Endothelial cell of hepatic sinusoid (primary cell): ENCODE results near the gene TIMM9.
"Not testable (repeated sequence)": the region's sequence is repeated elsewhere in the genome, so short reads cannot be mapped to it uniquely, and the experiment has no call there.

ENCODE experiments used
- in situ Hi-C: cut with HindIII; loops from 2 replicates; pipeline ENCODE4 v1.10.0; 2017; ENCODE audit warnings: low sequenced_read_pairs

Gene TIMM9, protein sequence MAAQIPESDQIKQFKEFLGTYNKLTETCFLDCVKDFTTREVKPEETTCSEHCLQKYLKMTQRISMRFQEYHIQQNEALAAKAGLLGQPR

DNA sequence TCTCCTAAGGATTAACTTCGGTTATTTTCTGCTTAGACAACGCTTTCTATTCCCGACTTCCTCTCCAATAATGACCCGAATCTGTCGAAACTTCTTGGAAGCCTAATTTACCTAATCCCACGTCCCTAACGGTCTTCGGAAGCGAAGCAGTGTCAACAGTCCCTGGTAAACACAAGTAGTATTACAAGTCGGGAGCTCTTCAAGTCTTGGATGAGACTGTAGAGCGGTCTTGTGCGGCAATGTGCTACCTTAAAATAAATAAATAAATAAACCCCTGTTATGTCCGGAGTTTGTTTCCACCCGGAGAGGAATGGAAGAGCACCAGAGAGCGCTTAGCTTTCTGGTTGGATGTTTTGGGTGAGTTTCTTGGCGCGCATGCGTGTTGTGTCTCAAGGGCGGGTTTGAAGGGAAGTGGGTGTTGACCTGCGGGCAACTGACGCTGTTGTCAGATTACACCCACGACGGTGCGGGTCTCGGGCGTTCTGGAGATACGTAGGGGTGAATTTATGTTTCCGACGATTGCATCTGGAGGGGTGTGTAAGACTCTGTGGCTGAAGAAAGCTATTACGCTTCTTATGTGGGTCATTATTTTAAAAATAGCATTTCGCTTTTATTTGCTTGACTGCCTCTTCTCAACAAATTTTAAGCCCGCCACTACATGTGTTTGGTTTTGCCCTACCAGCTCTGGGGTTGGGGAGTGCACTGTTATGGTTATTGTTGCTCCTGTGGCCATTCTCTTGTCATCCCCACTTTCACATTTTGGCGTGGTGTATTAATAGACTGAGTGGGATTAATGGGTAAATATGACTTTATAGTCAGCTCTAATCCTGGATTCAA is at the start of gene TIMM9, which contains the start of gene KIAA0586:
Gene TIMM9 (minus strand): TSS at position 251 of the 837 bp plus-strand sequence. CDS start 15,586 bp downstream, outside the sequence.
Gene KIAA0586 (plus strand): TSS at position 439 of the 837 bp plus-strand sequence. CDS start 546 bp downstream, outside the sequence.
- in situ Hi-C loops = no loop called here

DNA sequence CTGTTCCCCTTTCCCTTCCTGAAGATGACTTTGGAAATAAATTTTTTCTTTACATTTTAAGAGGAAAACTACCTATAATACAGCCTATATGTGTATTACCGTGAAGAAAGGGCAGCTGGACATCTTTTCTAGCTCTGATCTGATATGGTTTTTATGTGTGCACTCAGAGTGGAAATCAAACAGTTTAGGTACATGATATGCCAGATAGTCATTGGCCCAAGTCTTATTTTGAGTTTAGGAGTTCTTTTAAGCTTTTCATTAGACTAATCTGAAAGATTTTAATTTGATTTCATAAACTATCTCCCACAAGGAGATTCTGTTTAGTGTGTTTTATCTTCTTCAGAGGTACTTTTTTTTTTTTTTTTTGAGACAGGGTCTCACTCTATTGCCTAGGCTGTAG is 49.0 kb upstream of the TIMM9 start:
- in situ Hi-C loops = loop anchor here (5.0 kb wide), 1 partner anchor 61 kb away; no protein-coding TSS in a partner anchor

DNA sequence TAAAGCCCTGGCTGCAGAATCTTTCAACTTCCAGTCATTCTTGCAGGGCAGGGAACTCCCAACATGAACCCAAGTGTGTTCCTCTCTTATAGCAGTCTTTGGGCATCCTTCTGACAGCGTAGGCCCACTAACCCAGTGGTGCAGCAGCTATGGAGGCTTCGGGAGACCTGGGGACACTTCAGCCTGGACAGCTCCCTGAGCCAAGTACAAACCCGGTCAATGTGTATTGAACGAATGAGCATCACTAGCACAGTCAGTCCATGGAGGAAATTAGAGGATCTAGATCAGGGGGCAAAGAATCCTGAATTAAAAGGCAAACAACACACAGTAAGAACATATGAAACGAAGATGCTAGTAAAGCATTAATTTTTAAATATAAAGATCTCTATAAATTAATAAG is 42.0 kb upstream of the TIMM9 start:
- in situ Hi-C loops = no loop called here

DNA sequence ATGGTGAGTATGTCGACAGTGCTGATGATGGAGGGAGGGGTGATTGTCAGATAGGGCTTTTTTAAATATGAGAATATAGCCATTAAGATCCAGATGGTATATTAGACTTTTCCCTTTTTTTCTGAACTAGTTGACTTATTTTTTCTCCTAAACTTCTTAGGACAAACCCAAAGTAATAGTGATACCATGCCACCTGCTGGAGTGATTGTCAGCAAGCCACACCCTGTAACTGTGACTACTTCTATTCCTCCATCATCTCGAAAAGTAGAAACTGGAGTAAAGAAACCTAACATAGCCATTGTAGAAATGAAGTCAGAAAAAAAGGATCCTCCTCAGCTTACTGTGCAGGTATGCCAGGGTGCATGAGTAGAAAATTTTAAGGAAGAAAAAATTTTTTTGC is 40.2 kb upstream of the TIMM9 start:
- in situ Hi-C loops = no loop called here

GRCh38 chr14:58466459-58466858 is 39.1 kb upstream of the TIMM9 start:
- in situ Hi-C loops = no loop called here

GRCh38 chr14:58465421-58465820 is 38.1 kb upstream of the TIMM9 start:
- in situ Hi-C loops = no loop called here

GRCh38 chr14:58464652-58465051 is 37.3 kb upstream of the TIMM9 start:
- in situ Hi-C loops = no loop called here

- in situ Hi-C loops = no loop called here
Measured at GRCh38 chr14:58463147-58463546, 35.8 kb upstream of the TIMM9 start.

DNA sequence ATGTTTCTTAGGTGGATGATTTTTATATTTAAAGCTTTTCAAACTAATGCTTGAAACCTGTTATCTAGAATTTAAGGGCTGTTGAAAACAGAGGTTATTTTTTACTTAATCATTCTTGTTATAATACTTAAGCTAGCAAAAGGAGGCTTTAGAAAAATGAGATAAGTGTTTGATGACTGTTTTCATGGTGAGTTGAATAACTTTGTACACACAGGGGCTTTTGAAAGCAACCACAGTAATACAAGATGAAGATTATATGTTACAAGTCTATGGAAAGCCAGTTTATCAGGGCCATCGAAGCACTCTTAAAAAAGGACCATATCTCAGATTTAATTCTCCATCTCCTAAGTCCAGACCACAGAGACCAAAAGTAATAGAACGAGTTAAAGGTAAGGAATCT is 33.4 kb upstream of the TIMM9 start:
- in situ Hi-C loops = no loop called here

DNA sequence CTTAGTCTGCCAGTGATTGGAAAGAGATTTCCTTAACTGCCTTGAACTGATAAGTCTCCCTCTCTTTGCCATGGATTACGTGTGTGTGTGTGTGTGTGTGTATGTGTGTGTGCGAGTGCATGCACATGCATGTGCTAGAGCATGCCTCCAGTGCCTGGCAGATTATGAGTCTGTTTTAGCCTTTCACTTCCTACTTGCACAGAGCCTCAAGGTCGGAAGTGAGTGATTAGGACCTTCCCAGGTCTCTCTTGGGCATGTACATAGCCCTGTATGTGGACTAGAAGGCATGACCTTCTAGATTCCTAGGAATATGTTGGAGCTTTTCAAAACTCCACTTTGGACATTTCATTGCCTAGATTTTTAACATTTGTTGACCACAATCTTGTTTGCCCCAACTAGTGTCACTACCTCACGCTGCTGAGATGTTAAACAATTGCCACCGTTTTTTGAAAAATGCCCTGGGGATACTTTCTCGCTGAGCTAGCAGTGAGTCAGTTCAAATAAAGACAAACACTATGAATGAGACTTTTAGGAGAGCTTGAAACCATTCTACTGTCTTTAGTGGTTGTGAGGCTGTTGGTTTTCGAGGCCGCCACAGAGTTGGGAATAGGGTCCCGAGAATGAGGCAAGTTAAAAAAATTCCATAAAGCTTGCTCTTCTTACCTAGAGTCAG is 28.4 kb upstream of the TIMM9 start:
- in situ Hi-C loops = no loop called here

DNA sequence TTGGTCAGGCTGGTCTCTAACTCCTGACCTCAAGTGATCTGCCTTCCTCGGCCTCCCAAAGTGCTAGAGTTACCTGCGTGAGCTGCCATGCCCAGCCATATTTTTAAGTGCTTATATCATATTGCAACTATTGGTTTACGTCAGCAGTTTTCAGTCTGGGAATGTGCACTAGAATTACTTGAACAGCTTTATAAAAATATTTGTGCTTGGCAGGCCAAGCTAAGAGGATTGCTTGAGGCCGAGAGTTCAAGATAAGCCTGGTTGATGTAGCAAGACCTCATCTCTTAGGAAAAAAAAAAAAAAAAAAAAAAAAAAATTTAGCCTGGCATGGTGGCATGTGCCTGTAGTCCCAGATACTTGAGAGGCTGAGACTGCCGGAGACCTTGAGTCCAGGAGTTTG is 17.3 kb upstream of the TIMM9 start:
- in situ Hi-C loops = no loop called here

DNA sequence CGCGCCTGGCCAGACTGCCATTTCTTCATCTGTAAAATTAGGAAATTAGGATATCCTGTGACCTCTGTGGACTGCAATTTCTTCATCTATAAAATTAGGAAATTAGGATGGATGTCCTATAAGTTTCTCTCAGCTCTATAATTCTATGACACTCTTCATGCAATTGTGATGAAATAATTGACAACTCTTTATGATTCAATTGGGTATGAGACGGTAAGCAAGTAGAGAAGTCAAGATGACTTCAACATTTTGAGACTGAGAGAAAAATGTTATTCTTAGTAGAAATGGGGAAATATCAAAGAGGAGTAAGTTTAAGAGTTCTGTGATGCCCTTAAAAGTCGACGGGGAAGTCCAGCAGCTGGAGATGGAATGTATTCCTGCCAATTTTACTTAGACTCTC is 12.1 kb upstream of the TIMM9 start:
- in situ Hi-C loops = no loop called here

GRCh38 chr14:58430156-58430555 is 2.8 kb upstream of the TIMM9 start:
- in situ Hi-C loops = no loop called here

- in situ Hi-C loops = no loop called here
Measured at GRCh38 chr14:58428118-58428683, 870 bp upstream of the TIMM9 start.

DNA sequence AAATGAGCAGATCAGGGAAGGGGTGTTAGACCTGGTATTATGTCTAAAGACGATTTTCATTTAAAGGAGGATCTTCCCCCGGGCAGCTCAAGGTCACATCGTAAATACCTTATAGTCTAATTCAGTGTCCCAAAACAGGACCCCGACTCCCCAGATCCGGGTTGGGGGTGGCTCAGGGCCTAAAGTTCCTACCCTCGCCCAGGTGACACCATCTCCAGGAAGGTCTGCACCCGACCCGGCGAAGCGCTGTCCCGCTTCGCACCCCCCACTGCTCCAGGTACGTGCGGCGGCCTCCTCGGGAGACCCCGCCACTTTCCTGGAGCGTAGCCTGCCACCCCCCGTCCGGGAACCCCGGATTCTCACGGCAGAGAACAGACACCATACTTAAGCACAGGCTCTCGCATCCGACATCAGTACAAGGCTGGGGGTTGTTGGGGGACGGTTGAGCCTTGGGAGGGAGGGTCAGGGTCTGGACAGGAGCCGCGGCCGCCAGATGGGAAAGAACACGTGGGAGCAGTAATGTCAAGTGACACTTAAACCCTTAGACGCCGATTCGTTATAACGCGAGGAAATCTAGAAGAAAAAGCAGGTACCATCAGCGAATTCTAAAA is 556 bp downstream of the TIMM9 start:
- in situ Hi-C loops = no loop called here

DNA sequence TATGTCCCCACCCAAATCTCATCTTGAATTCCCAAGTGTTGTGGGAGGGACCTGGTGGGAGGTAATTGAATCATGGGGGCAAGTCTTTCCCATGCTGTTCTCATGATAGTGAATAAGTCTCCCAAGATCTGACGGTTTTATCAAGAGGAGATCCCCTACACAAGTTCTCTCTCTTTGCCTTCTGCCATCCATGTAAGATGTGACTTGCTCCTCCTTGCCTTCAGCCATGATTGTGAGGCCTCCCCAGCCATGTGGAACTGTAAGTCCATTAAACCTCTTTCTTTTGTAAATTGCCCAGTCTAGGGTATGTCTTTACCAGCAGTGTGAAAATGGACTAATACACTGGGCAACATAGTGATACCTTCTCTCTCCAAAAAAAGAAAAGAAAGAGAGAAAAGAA is 10.4 kb downstream of the TIMM9 start:
- in situ Hi-C loops = not testable (repeated sequence)

DNA sequence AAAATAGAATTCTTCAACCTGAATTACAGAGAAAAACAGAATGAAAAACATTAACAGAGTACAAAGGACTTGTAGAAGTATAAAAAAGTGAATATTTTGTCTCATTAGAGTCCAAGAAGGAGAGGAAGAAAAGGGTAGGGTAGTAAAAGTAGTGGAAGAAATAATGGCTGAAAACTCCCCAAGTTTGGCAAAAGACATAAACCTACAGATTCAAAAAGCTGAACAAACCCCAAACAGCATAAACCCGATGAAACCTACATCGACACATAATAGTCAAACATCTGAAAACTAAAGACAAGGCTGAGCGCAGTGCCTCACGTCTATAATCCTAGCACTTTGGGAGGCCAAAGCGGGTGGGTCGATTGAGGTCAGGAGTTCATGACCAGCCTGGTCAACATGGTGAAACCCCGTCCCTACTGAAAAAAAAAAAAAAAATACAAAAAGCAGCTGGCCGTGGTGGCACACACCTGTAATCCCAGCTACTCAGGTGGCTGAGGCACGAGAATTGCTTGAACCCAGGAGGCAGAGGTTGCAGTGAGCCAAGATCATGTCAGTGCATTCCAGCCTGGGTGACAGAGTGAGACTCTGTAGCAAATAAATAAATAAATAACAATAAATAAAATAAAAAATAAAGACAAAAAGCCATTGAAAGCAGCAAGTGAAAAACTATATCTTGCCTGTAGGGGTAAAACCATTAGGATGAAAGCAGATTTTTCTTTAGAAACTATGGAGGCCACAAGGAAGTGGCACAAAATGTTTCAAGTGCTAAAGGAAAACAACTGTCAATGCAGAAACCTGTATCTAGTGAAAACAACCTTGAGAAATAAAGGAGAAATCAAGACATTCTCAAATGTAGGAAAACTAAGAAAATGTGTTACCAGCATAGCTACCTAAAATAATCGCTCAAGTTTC is 11.4 kb downstream of the TIMM9 start:
- in situ Hi-C loops = no loop called here

- in situ Hi-C loops = no loop called here
Measured at GRCh38 chr14:58414845-58415244, 12.5 kb downstream of the TIMM9 start.

DNA sequence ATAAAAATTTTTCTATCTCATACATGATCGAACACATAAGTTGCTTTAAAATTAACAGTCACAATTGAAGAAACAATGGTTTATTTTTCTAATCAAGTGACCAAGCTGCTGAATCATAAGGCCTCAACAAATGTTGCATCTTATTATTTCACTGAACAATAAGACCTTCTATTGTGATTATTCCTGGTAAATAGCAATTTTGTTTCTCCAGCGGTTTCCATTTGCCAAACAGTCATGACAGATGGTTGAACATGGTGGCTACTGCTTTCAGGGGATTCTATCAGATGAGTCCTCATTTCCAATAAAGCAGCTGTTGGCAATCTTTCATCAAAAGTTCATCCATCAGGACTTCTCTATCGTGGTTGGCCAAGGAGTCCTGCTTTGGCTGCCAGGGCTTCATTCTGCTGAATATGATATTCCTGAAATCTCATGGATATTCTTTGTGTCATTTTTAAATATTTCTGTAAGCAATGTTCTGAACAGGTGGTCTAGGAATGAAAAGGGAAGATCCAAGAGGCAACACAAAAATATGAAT is 18.6 kb downstream of the TIMM9 start:
- in situ Hi-C loops = no loop called here

GRCh38 chr14:58401587-58401986 is 25.7 kb downstream of the TIMM9 start:
- in situ Hi-C loops = no loop called here
